HG03045 (cell line): ENCODE measurements around the gene ZNF385B.
"Not testable (repeated sequence)": the region's sequence is repeated elsewhere in the genome, so short reads cannot be mapped to it uniquely, and the experiment has no call there.

ENCODE experiments used
- ATAC-seq: cut with Tn5 transposase; IDR thresholded peaks from one replicate; pipeline ENCODE4 v1.9.1; 2021; ENCODE audit warnings: mild to moderate bottlenecking, moderate library complexity; ENCODE audit not compliant: unreplicated experiment

Gene ZNF385B

DNA sequence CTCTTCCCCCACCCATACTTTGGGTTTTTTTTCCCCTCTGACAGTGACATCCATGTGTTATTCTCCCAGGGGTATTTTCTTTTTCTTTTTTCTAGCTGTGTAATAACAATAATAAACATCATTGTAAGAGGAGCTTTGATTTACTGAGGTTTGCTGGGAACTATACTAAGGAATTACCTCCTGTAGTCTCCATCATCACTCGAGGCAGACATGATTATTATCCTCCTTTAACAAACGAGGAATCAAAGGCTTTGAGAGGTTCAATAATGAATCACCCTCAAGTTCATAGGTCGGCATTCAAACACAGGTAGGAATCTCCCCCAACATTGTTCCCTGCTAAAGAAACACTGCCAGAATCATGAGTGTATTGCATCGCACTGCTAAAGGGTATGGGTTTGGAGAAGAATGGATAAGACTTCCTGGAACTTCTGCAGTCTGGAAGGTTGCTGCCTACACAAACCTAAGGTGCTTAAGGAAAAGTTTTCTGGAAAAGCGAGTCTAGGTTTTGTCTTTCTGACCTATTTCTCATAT is 336.5 kb downstream of the ZNF385B start:
- ATAC-seq = no peak

DNA sequence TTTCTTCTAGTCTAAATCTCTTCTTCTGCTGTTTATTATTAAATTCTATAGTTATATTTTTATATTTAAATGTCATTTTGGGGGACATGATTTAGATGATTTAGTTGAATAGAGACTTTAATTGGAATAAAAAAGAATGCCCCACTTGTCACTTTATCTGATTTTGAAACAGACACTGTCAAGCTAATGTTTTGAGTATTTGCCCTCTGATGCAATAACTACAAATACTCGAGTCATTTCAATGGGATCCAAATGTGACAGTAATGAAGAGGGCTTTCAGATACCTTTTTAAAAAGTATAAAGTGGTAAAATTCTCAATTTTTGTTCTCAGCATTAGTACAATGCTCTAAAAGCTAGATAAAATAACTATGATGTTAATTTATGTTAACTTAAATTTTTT is 339.5 kb downstream of the ZNF385B start:
- no peak for ATAC-seq

DNA sequence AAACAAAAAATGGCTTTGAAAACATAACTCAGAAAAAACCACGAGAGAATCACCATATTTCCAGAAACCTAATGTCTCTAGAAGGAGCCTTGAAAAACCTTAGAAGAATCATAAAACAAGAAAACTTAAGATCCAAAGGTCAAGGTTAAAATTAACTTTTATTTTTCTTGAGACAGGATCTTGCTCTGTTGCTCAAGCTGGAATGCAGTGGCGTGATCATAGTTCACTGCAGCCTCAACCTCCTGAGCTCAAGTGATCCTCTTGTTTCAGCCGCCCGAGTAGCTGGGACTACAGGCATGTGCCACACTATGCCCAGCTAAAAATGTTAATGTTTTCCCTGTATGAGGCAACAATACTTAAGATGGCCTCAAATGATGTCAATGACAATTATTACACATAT is 342.6 kb downstream of the ZNF385B start:
- ATAC-seq = no peak

DNA sequence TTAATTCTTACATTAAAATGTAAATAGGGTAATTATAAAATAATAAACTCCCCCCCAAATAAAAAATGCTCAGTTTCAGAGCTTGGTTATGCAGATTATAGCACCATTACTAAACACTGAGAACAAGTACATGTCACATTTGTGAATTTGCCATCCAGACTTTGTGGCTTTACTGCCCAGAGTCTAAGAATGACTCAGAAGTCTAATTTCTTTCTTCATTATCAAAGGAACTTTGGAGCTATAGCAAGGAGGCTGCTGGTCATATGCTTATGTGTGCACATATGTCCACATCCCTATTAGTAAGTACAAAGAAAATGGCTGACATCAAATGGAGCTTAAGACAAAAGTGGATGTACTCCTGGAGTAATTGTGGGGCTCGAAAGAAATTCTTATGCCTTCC is 348.2 kb downstream of the ZNF385B start:
- no peak for ATAC-seq

DNA sequence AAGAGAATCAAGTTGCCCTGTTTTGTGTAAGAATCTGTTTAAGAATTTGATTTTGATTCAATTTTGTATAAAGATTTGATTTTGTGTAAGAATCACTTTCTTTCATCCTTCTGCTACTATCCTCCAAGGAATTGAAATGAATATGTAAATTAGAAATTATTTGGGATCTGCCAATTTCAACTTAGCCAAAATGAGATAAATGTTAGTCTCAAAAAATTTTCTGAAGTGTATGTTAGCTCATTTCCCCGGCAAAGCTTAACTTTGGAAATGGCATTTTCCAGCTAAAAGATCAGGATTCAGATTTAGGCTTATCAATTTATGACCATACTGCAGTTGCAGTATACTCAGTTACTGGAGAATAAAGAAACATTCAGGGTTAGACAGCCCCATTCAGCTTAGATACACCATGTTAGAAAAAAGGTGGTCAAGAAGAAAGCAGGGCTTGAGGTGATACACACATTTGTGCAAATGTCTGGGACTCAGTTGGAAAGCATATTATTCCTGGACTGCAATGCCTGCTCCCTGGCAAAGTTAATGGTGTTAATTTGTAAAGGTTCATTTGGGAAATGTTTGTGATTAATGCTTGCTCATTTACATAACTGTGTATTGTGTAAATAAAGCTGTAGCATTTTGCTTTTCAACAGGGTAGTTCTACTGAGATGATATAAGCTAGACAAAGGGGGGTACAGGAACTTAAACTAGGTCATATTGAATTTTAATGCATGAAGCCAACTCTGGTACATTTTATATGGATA is 349.0 kb downstream of the ZNF385B start:
- no peak for ATAC-seq

DNA sequence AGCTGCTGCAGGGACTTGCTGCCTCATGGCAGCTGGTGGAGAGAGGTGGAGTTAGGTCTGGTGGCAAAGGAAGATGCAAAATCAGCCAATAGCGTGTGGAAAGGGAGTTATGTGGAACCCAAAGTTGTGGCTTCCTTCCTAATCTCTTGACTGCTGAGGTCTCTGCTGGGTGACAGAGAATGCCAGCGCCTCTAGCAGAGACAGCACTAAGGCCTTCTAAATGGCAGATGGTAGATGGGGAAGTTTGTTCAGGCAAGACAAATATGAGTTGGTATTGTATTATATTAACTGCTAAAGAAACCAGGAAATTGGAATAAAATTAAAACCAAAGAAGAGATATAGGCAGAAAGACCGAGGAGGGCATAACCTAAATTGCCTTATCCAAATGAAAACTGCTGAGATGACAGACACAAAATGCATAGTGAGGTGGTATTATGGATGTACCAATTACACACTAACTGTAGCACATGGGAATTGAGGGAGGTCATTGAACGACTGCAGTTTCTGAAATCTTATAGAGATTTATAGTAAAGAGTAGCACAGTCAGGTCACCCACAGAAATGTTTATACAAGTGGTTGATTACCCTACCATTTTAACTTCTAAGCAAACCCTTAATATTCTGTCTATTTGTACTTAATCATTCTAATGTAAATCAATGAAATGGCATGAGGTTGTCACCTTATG is 350.2 kb downstream of the ZNF385B start:
- ATAC-seq = no peak

DNA sequence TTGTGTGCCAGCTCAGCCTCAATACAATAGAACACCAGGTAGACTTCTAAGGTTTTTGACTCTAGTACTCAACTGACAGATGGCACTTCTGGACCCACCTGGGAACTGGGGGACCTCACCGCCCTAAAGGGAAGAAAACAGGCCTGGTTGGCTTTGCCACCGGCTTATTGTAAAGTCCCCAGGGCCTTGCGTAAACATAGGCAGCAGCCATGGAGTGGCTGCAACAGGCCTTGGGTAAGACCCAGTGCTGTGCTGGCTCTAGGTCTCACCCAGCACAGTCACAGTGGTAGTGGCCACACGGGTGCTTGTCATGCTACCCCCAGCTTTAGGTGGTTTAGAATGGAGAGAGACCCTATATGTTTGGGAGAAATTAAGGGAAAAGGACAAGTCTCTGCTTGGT is 366.1 kb downstream of the ZNF385B start:
- ATAC-seq = no peak

DNA sequence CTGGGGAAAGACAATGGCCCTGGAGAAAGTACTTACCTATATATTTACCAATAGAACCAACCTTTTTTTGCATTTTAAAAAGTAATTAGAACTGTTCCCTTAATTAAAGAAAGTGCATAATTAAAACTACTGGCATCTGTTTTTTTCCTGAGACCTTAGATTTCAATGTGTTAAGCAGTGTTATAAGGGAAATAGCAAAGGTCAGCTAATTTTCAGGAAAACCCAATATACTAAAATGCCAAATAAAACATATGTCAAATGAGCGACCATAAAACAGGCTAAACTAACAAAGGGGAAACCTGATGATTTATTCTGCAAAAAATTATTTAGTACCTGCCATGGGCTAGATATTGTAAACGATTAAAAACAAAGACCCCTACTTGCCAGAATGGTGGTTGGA is 372.8 kb downstream of the ZNF385B start:
- ATAC-seq = no peak

DNA sequence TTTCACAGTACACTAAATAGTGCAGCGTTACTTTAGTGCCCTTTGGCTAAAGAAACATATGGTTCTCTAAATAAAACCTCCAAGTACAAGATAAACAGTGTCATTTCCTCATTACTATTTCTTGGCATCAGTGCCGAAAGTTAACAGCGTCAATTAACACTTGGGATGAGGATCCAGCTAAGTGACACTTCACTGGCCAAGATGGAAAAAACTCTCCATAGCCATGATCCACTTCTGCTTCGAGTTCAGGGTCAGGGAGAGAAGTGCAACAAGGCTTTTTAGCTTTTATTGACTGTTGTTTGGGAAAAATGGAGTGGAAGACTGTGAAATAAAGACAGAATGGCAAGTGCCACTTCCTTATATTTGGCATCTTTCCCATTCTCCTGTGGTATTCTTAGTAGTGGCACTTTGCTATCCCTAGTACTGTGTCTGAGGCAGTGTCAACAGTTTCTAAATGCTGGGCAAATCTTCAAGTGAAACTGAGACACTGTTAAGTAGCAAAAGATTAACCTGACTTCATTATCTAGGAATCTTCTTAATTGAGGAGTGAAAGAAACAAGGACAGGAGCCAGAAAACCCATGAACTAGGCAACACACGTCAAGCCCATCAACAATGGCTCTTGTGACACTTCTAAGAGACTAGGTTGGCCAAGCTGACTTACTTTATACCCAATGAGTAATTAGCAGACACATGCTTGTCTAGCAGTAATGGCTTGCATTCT is 374.2 kb downstream of the ZNF385B start:
- ATAC-seq = no peak

DNA sequence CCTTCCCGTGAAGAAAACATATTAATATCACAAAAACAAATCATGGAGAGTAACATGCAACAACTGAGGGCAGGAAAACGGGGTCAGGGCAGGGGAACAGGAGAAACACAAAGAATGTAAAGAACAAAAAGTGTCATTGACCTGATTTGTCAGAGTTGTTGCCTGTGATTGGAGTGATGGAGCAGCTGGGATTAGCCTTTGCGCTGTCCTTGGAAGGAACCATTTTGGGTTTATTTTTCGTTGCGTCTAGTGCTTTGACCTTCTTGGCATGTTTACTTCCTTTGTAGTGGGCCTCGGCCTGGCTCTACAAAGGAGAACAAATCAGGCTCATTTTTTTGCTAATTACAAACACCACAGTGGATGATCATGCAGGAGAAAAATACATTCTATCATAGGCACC is 378.3 kb downstream of the ZNF385B start:
- ATAC-seq = no peak

DNA sequence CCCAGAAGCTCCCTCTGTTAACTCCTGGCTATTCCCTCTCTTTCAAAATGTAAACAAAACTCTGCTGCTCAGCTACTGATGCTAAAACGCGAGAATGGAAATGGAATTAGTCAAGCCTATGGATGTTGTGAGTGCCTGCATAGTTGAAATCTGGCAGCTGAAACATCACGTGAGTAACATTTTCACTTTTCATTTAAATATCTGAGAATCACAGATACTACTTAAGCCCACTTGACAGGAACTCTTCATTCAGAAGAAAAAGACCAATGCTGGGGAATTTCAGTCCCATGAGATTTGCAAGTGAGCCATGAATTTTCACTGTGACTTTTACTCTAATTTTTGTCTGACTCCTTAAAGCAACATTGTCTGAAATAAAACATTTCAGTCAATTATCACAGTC is 381.5 kb downstream of the ZNF385B start:
- ATAC-seq = no peak

DNA sequence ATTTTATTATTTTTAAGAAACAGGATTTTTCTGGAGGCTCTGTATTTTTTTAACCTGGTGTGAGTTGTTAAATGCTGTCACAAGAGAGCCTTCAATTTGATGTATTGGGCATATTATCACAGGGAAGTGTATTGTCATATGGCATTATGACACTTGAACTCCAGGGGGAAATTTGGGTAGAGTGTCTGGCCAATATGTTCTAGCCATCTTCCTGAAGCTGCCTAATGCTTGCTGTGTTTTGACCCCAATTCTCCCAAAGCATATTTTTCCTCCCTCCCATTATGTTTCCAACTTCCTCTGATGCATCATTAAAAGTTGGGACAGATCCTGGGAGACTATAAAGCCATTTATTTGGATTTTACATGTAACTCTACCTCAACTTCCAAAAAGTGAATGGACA is 382.6 kb downstream of the ZNF385B start:
- no peak for ATAC-seq

DNA sequence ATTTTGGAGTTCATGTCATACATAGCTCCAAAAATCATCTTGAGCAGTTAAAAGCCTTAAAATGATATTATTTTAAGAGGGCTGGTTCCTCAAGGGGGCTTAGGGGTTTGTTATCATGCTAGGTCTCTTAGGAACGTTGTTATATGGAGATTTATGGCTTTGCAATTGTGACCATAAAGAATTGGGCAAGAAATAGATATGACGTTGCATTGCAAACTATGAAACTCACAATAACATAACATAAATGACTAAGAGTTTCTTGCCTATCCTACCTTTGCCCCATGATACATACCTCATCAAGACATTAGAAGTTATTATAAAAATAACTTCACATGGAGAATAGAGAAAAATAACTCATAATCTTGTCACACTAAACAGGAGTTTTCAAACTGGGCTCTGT is 390.4 kb downstream of the ZNF385B start:
- no peak for ATAC-seq

DNA sequence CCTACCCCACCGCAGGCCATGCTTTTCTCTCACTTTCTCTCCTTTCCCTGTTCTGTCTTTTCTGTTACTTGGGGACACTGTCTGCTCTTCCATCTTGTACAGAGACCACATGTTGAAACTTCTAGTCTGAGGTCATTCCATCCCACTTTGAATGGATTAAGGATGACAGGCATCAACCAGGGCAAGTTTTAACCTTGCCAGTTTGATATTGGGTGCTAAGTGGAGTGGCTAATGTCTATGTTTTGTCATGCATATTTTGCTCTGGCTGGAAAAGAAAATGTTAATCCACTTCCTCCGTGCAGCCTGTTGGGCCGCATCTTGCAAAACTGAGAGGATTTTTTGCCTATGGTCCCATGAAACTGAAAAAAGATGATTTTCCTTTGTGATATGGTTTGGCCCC is 391.3 kb downstream of the ZNF385B start:
- no peak for ATAC-seq

DNA sequence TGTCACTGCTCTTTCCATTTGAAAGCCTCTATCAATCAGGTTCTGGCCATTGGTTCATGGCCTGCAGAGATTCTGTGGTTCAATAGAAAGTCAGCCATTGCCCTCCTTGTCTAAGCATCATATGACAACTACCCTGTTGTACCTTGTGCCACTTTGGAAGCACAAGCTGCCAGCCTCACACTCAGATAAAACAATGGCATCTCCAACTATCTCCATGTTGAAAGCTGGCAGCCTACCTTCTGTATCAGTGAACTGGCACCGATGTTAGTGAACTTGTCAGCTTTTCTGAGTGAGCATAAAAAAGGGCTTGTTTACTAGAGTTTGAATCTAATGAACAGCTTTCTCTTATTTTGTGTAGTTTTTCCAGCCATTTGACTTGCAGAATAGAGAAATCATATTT is 393.5 kb downstream of the ZNF385B start:
- ATAC-seq = no peak

DNA sequence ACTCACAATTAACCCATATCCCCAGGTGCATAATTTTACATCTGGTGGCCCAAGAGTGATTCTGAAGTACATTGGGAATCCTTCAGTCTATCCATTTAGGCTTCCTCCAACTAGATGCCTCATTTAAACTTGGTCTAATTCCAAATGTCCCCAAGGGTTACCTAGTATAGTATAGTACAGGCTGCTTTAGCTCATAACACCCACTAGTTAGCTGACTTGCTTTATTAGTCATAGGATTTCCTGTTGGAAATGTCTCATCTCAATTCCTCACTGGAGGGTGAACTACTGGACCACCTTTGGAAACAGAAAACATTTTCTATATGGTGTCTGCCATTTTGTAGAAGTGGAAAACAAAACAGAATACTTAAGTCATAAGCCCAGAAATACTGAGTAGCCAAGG is 394.3 kb downstream of the ZNF385B start:
- no peak for ATAC-seq

DNA sequence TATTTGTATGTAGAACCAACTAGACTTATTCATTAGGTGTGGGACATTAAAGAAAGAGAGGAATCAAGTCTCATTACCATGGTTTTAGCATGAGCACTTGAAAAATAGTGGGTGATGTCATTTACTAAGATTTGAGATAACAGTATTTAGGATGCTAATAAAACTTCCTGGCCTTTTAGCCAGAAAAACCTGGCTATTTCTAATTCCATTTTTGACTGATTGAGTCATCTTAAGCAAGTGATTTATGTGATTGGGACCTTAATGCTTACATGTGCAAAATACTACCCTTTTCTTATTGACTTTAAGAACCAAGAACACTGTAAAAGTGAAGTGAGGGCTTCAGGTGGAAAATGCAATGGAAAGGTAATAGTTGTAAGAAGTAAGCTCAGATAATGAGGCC is 400.0 kb downstream of the ZNF385B start:
- no peak for ATAC-seq

DNA sequence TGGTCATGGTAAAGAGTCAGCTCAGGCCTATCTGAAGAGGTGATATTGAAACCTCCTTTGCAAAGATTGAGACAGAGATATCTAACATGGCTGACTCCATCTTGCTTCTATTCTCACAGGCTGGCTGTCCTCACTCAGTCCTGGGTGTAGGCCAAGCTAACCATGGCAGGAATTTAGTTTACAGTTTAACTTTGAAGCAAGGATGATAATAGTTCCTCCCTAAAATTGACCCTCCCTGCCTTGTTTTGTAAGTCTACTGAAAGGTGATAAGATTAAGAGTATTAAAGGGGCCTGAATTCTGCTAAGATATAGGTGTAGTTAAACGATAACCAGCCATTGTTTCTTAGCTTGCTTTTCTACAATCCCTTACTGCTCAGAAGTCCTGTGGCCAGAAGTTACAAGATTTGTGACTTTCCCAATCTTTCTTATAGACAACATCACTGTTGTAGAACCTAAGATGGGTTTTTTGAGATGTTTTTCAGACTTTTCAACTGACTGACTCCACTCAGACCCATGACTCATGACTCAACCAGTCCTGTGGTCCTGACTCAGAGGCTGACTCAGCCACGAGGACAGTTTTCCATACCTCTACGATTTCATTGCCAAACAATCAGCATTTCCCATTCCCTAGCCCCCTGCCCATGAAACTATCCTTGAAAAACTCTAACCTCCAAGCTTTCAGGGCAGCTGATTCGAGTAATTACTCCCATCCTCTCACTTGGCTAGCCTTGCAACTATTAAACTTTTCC is 401.1 kb downstream of the ZNF385B start:
- no peak for ATAC-seq

DNA sequence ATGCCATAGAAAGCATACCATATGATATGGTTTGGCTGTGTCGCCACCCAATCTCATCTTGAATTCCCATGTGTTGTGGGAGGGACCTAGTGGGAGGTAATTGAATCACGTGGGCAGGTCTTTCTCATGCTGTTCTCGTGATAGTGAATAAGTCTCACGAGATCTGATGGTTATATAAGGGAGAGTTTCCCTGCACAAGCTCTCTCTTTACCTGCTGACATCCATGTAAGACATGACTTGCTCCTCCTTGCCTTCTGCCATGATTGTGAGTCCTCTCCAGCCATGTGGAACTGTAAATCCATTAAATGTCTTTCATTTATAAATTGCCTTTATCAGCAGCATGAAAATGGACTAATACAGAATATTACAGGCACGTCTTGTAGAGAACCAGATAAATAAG is 403.3 kb downstream of the ZNF385B start:
- ATAC-seq = not testable (repeated sequence)

DNA sequence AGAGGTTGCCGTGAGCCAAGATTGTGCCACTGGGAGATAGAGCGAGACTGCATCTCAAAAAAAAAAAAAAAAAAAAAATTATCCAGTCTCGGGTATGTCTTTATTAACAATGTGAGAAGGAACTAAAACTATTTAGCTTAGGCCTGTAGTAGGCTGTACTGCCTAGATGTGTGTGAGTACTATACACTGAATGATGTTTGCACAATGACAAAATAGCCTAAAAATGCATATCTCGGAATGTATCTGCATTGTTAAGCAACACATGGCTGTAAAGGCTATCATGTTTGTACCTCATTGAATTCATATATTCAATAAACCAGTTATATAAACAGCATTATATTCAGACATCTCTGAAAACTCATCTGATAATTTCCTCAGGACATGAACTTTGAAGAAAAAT is 405.6 kb downstream of the ZNF385B start:
- ATAC-seq = no peak

DNA sequence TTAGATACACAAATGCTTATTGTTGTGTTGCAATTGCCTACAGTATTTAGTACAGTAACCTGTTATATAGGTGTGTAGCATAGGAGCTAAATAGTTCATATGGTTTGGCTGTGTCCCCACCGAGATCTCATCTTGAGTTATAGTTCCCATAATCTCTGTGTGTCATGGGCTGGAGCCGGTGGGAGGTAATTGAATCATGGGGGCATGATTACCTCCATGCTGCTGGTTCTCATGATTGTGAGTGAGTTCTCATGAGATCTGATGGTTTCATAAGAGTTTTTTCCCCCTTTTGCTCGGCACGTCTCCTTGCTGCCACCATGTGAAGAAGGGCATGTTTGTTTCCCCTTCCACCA is 406.3 kb downstream of the ZNF385B start:
- no peak for ATAC-seq
